Stimulated activated CD4-positive, alpha-beta T cell treated with anti-CD3 and anti-CD28 coated beads, Interleukin-12 subunit alpha, Interleukin-12 subunit beta, amount 100 ng/mL, for 48 hours (primary cell): ENCODE data around the gene AJAP1.

Source experiments
- DNase-seq, 3 donors: peaks; one replicate each; pipeline ENCODE4 v3.0.0-alpha.2; 2020; ENCODE audit warnings: low read depth in 2 of 3, low spot score in 1 of 3

The AJAP1 gene

GRCh38 chr1:4678066-4678717 lies 23.8 kb downstream of the AJAP1 start:
- DNase-seq: no peak

GRCh38 chr1:4681026-4681425 lies 26.6 kb downstream of the AJAP1 start:
- DNase-seq: no peak

GRCh38 chr1:4682607-4683220 lies 28.3 kb downstream of the AJAP1 start:
- no peak for DNase-seq

GRCh38 chr1:4684136-4684535 lies 29.7 kb downstream of the AJAP1 start:
- DNase-seq: no peak

GRCh38 chr1:4684864-4685522 lies 30.6 kb downstream of the AJAP1 start:
- no peak for DNase-seq

GRCh38 chr1:4685523-4685865 lies 31.1 kb downstream of the AJAP1 start:
- DNase-seq: no peak

GRCh38 chr1:4687943-4688342 lies 33.5 kb downstream of the AJAP1 start:
- DNase-seq: no peak

- DNase-seq: no peak
Observed at GRCh38 chr1:4689271-4689935, 35.0 kb downstream of the AJAP1 start.

- no peak for DNase-seq
Observed at GRCh38 chr1:4689941-4690635, 35.7 kb downstream of the AJAP1 start.

GRCh38 chr1:4690951-4691675 lies 36.7 kb downstream of the AJAP1 start:
- no peak for DNase-seq

GRCh38 chr1:4691766-4692405 lies 37.5 kb downstream of the AJAP1 start:
- DNase-seq: no peak

- no peak for DNase-seq
Observed at GRCh38 chr1:4692437-4692836, 38.0 kb downstream of the AJAP1 start.

- DNase-seq: no peak
Observed at GRCh38 chr1:4693331-4693730, 38.9 kb downstream of the AJAP1 start.

- no peak for DNase-seq
Observed at GRCh38 chr1:4693891-4694290, 39.5 kb downstream of the AJAP1 start.

GRCh38 chr1:4694492-4694891 lies 40.1 kb downstream of the AJAP1 start:
- no peak for DNase-seq

GRCh38 chr1:4695241-4695640 lies 40.8 kb downstream of the AJAP1 start:
- DNase-seq: no peak

GRCh38 chr1:4696161-4696745 lies 41.8 kb downstream of the AJAP1 start:
- no peak for DNase-seq

GRCh38 chr1:4696753-4697152 lies 42.3 kb downstream of the AJAP1 start:
- DNase-seq: no peak

- no peak for DNase-seq
Observed at GRCh38 chr1:4697801-4698200, 43.4 kb downstream of the AJAP1 start.

GRCh38 chr1:4698911-4699310 lies 44.5 kb downstream of the AJAP1 start:
- no peak for DNase-seq
